ENCODE data around the gene OSBPL1A. TPM values are rescaled to one million over a fixed set of nuclear protein-coding genes. Genes with fewer than 3 reads are reported as not detected.

OSBPL1A gene
- total and polyA plus RNA-seq, 7 donors: 15.2 to 110 (median 71.3) TPM

DNA sequence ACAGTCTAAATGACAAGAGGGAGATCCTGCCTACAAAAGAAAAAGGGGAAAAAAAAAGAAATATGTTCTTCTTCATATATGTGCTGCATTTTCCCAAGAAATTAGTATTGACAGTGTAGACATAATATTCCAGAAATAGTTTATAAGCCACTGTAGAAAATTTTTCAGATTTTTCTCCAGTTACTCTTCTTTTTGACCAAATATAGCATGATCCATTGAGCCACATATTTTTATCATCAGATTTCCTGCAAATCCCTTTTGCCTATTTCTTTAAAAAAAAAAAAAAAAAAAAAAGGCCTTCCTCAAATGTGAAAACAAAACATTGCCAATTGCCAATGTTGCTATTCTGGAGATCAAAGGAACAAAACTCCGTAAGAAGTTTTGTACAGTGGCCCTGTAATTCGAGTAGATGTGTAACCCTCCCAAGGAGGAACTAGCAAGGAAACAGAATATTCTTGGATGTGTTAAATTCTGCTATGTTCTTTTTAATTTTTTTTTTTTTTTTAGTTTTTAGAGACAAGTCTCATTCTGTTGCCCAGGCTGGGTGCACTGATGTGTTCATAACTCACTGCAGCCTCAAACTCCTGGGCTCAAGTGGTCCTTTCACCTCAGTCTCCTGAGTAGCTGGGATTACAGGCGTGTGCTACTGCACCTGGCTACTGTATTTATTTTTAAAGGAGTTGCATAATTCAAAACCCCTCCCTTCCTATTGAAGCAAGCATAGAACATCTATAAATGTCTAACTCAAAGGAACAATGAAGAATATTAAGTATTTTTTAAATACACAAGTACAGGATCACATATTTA is 271.3 kb downstream of the OSBPL1A start:
- H3K27ac ChIP-seq: no peak overlapping the region
- intact Hi-C loops (cut with DNase I): no loop called here
- no peaks in the 10 kb centered on the region for H3K4me1 ChIP-seq
- no peak for DNase-seq
- 23 to 68% methylated on average over 3 of the region's 3 CpGs for WGBS, 2 donors
- H3K27me3 ChIP-seq: no peaks in the 10 kb centered on the region
- H3K9me3 ChIP-seq: no peaks in the 10 kb centered on the region
- H3K36me3 ChIP-seq: peaks cover 0 to 38% (median 0%) of the 10 kb centered on the region in 4 donors
- TF ChIP-seq CTCF (IDR thresholded peaks at IDR 0.05) (no peak), POLR2A (IDR thresholded peaks at IDR 0.05) (no peak), EP300 (IDR thresholded peaks at IDR 0.05) (no peak)
- no peak overlapping the region for H3K4me3 ChIP-seq

DNA sequence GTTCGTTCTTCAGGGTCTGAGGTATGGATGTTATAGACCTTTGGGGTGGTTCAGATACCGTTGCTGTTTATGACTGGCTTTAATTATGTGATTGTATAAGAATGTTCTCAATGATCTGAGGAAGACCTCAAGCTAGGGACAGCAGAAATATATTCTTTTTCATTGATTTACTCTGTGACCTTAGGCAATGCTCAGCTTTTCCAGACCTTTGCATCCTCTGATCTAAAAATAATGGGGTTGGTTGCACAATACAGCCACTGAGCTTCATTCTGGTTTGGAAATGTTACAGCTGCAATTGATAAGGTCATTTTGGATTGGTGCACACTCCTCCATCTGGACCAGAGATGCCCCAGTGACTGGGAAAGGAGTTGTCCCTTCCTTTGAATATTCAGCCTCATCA is 276.0 kb downstream of the OSBPL1A start:
- intact Hi-C loops (cut with DNase I): no loop called here
- no peaks in the 10 kb centered on the region for H3K4me1 ChIP-seq
- H3K9me3 ChIP-seq: no peaks in the 10 kb centered on the region
- no peak overlapping the region for H3K27ac ChIP-seq
- no peak for DNase-seq
- H3K36me3 ChIP-seq: peaks cover 0 to 19% (median 0%) of the 10 kb centered on the region in 4 donors
- no peaks in the 10 kb centered on the region for H3K27me3 ChIP-seq
- WGBS, 2 donors: 74 to 94% methylated on average over 2 of the region's 2 CpGs
- no peak for TF ChIP-seq CTCF (IDR thresholded peaks at IDR 0.05)
- no peak for TF ChIP-seq EP300 (IDR thresholded peaks at IDR 0.05)
- no peak for TF ChIP-seq POLR2AphosphoS5 (IDR thresholded peaks at IDR 0.05)
- no peak for TF ChIP-seq POLR2A (IDR thresholded peaks at IDR 0.05)
- no peak overlapping the region for H3K4me3 ChIP-seq

GRCh38 chr18:24120676-24121075 is 276.9 kb downstream of the OSBPL1A start:
- intact Hi-C loops (cut with DNase I): no loop called here
- Histone ChIP-seq H3K27me3 (no peaks in the 10 kb centered on the region), H3K36me3 (peaks cover 0 to 18% (median 0%) of the 10 kb centered on the region in 4 donors), H3K9me3 (no peaks in the 10 kb centered on the region), H3K27ac (no peak overlapping the region), H3K4me1 (no peaks in the 10 kb centered on the region), H3K4me3 (no peak overlapping the region)
- TF ChIP-seq EP300 (IDR thresholded peaks at IDR 0.05) (no peak), POLR2AphosphoS5 (IDR thresholded peaks at IDR 0.05) (no peak), CTCF (IDR thresholded peaks at IDR 0.05) (no peak), POLR2A (IDR thresholded peaks at IDR 0.05) (no peak)
- 95 to 97% methylated on average over 4 of the region's 4 CpGs for WGBS, 2 donors
- DNase-seq: no peak

DNA sequence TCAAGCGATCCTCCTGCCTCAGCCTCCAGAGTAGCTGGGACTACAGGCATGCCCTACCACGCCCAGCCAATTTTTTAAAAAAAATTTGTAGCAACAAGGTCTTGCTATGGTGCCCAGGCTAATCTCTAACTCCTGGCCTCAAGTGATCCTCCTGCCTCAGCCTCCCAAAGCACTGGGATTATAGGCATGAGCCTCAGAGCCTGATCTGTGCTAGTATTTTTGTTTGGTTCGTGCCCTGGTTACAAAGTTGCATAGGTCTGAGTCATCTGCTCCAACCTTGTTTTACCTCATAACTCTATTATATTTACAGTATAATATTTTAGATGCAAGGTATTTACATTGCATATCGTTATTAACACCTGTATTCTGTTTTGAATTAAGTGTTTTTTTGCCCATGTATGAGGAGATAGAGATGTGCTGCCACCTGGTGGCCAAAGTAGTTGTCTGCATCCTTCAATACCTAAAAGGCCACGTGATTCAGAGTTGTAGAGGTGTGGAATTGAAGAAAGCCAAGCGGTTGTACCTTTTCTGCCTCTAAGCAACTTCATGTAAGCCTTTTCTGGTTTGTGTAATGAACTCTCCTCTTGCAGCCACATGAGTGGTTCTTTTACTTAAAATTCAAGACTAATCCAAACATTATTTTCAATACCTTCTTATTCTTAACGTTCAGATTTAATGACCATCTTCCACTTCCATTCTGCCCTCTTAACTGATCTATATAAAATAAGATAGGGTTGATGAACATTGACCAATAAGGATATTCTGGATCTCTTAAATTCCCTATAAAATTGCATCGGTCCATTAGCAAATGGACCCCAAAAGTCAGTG is 278.7 kb downstream of the OSBPL1A start:
- 50 to 57% methylated on average over 8 of the region's 8 CpGs for WGBS, 2 donors
- no peaks in the 10 kb centered on the region for H3K27me3 ChIP-seq
- H3K4me1 ChIP-seq: no peaks in the 10 kb centered on the region
- H3K36me3 ChIP-seq: peaks cover 0 to 7% (median 0%) of the 10 kb centered on the region in 4 donors
- no peaks in the 10 kb centered on the region for H3K9me3 ChIP-seq
- H3K4me3 ChIP-seq: no peak overlapping the region
- peak; percentile 75 for DNase-seq
- TF ChIP-seq EP300 (IDR thresholded peaks at IDR 0.05) (no peak), CTCF (IDR thresholded peaks at IDR 0.05) (peak; percentile 49 to 87 (median 81)), POLR2AphosphoS5 (IDR thresholded peaks at IDR 0.05) (no peak), POLR2A (IDR thresholded peaks at IDR 0.05) (no peak)
- intact Hi-C loops (cut with DNase I): loop anchor here (1.0 kb wide), 1 partner anchor 497 kb away; no protein-coding TSS in a partner anchor
- no peak overlapping the region for H3K27ac ChIP-seq
